NCI-H1930 (cell line): ENCODE data around the gene MTMR6.

ENCODE experiments used
- DNase-seq, 2 experiments: peaks; one replicate each; lab custom pipeline; 2025; lab: John Stamatoyannopoulos, UW

MTMR6 gene

DNA sequence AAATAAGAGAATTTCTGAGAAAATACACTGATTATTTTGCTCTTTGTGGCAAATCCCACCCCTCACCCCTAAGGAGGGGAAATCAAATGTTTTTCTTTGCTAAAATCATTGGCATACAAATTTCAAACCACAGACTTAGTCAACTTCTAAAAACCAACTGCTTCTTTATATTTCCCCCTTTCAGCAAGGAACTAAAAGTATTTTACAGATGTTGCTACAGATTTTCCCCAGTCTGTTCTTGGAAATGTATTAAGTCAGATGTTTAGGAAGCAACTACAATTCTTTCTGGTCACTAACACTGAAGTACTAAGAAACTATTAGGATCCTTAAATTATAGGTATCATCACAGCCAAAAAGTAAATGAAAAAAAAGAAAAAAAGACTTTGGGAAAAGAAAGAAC lies 6.9 kb downstream of the MTMR6 start:
- DNase-seq = no peak

DNA sequence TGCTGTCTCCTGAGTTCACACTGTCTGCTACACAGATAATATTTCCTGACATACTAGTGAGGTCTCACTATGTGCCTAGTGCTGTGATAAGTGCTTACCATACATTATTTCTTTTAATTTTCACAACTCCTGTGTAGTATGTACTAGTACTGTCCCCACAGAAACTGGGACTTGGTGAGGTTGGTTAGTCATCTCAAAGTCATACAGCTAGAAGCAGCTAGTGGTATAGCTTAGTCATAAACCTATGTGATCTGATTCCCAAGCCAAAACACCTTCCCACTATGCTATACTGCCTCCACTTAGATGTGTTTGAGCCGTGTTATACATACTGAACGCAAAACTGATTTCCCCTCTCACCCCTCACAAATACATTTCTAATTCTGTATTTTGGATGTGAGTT lies 10.5 kb downstream of the MTMR6 start:
- DNase-seq = no peak

DNA sequence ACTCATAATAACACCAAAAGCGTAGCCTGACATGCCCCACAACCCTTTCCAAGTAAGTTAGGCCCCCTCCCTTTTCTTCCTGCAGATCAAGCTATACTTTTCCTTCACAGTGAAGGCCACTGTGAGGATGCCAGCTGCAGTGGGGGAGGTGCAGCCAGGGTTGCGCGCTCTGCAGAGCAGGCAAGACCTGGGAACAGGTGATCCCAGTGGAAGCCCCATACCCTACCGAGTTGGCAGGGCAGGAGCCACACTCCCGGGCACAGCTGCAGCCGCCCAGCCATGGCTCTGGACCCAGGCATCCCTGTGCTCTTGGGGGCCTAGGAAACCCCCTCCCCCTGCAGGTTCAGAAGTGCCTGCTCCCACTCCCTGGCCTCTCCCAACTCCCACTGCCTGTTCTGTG lies 18.7 kb downstream of the MTMR6 start:
- DNase-seq = no peak

DNA sequence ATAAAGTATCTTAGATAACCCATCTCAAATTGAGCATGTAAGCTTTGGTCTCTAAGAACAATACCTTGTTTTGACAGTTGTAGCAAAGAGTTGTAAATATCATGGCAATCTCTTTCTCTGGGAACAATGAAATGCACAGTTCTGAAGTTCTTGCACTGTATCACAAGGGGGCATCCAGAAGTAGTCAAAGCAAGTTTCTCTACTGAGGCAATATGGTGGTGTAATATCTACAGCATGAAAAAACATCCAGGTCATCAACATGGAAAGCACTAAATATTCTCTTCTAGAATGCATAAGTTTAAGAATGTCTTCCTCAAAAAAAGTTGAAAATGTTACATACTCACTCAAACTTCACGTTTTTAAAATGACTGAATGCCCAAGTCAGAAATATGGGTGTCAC lies 19.6 kb downstream of the MTMR6 start:
- no peak for DNase-seq

DNA sequence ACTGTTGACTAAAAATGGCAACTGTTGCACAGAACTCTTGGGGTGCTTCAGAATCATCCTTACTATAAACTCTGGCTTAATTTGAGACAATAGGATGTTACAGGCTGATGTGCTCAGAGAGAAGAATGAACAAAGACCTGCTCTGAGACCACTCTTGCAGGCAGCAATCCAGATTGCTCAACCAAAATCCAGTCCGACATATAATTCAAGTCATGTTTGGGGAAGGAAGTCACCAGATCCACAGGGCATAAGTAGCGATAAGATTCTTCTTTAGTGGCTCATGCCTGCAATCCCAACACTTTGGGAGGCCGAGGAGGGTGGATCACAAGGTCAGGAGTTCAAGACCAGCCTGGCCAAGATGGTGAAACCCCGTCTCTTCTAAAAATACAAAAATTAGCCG lies 20.6 kb downstream of the MTMR6 start:
- no peak for DNase-seq

DNA sequence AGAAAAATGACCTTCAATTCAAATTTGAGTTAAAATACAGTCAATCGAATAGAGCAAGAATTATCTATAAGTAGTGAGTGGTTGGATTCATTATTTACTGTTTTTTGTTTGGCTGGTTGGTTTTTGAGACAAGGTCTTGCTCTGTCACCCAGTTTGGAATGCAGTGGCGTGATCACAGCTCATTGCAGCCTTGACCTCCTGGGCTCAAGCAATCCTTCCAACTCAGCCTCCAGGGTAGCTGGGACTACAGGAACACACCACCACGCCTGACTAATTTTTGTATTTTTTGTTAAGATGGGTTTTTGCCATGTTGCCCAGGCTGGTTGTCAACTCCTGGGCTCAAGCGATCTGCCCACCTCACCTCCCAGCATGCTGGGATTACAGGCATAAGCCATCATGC lies 25.0 kb downstream of the MTMR6 start:
- DNase-seq = no peak

DNA sequence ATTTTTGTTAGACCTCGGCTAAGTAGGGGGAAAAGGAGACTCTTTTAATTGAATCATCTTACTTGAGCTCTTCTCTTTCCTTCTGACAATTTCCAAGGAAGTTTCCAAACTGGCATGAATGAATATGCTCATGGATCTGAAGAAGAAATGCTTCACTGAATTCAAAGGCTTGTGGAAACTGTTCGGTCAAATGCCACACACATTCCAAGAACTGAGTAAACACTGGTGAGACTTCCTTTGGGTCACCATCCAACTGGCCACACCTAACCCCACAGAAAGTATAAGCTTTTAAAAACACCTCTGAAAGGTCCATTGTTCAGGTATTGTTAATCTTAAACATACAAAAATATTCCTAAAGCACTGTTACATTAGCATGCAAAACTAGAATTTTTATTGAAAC lies 33.6 kb downstream of the MTMR6 start:
- DNase-seq = no peak

DNA sequence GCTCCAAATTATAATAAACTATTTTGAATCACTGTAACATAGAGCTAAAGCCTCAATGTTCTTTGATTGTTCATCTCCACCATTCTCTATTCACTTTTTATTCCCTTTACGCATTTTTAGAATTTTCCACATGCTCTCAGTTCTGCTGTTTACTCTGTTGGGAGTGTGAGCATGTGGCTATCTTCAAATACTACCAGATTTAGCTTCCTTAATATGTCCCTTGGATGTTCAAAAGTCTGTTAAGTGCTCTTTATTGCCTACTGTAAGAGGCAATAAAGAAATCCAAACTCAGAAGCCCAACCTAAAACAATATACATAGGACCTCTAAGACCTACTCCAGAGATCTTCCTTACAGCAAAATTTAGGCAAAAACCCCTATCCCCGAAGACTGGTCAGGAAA lies 34.5 kb downstream of the MTMR6 start:
- no peak for DNase-seq

DNA sequence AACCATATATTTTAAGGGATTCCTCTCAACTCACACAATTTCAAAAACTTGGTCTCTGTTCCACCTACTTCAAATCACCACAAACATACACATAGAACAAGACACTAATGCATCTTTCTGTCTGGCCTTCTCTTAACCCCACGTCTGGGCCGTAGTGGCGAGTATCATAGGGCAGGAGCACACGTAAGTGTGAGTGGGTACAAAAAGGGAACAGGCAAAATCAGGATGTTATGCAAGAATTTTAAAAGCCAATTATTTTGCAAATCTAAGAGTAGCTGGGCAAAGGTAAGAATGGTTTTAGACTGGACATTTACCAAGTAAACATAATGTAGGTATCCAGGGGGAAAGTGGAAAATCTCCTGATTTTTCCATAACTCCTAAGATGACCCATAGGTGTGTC lies 35.1 kb downstream of the MTMR6 start:
- DNase-seq = no peak

DNA sequence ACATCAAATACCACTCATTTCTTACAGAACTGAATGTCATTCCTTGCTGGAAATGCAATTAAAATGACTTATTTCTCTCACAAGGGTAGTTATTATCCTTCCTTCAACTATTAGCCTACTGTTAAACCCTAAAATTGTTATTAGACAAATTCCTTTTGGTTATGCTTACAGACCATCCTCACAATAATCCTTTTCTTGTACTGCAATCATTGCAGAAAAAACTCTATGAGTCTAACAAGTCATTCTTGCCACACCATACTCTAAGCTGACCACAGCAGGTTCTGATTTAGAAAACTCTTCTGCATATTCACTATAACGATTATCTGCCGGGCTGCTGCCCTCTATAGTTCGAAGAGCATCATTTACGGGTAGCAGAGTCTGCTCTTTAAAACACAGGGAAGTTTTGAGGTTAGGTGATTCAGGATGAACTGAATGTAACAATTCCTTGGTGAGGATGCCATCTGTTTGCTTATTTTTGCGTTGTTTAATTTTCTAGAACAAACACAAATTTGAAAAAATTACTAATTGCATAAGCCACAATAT lies 38.2 kb downstream of the MTMR6 start:
- DNase-seq = peak in 1 of 2 experiments; percentile 18

DNA sequence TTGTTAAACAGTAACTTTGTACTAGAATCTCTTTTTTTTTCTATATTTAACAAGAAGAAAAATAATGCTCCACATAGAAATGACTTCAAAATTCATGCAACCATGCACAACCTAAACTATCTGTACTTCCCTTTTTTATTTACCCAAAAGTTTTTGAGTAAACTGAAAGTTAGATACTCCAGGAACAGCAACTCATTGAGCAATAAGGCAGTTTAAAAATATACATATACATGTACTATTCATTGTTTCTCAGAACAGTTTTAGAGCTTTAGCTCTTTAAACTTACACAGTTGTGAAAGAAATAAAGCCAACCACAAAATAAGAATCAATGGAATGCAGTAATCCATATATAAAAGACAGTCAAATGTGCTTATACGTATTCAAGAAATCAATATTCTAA lies 39.2 kb downstream of the MTMR6 start:
- no peak for DNase-seq

DNA sequence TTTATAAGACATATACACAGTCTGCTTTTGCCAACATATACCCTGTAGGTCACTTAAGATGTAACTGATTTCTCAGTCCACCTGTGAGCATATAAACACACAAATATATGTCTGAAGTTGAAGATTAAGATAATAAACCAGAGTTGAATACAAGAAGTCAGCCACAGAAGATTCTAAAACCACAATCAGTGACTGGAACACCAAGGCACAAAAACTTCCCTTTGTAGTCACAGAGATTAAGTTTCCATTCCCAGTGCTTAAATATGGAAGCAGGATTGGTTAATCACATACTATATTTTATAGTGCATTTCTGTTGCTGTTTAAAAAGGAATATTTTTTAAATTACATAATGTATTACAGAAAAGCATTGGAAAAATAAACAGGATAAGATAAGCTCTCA lies 39.9 kb downstream of the MTMR6 start:
- DNase-seq = no peak

DNA sequence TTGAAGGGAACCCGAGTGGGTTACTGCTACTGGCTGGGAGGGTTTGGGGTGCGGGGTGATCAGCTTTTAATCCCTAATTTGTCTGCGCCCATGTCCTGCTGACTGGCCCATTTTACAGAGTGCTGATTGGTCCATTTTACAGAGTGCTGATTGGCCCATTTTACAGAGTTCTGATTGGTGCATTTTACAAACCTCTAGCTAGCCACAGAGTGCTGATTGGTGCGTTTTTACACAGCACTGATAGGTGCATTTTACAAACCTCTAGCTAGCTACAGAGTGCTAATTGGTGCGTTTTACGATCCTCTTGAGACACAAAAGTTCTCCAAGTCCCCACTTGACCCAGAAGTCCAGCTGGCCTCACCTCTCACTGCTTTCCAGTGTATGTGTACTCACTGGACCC lies 43.2 kb downstream of the MTMR6 start:
- no peak for DNase-seq

DNA sequence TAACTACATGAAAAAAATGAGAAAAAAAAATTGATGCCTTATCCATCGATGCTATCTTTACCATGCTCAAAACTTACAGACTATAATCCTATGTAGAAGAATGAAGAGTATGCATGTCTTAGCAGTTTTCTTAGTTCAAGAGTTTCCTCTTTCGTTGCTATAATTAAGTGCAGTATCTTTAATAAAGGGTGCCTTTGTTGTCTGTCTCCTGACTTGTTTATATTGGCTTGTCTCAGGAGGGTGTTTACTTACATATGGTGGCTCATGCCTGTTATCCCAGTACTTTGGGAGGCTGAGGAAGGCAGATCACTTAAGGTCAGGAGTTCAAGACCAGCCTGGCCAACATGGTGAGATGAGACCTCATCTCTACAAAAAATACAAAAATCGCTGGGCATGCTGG lies 44.3 kb downstream of the MTMR6 start:
- DNase-seq = no peak

DNA sequence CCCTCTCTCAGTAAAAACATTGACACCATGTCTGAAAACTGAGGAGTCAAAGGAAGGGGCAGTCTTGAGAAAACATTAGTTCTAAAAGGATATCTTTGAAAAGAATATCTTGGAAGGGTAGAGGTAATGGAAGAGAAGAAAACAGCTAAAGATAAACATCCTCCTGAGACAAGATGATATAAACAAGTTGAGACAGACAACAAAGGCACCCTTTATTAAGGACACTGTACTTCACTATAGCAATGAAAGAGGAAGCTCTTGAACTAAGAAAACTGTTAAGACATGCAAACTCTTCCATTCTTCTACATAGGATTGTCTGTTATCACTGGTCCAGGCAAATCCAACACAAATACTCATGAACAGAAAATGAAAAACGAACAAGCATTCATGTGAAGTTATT lies 46.3 kb downstream of the MTMR6 start:
- DNase-seq = no peak

DNA sequence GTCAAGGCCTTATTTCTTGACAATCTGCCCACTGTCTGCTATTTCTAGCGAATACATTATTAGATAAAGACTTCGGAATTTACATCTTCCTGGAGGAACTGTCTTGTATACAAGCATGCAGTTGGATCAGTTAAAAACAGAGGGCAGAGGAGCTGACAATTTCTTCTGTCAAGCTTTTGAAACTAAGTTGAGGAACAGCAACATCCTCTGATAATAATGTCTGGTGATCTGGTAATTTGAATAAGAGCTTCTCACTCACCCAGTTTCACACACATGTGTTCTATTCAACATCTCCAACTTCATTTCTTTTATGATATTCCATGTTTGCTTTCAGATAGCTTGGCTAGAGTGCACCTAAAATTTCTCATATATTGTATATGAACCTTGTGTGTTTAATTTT lies 50.2 kb downstream of the MTMR6 start:
- no peak for DNase-seq

DNA sequence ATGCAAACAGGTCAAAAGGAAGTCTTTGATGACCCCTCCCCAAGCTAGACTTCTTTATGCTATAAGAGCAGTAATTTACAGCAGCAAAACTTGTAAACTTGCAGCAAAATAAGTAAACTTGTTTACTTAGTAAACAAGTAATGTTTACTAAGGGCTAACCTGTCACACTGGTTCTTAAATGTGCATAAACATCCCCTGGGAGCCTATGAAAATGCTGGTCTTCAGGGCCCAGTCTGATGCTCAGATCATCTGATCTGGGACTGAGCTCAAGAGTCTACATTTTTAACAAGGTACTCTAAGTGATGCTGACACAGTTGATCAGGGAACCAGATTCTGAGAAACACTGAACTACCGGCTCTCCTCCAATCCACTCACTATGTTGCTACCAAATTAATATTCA lies 53.4 kb downstream of the MTMR6 start:
- DNase-seq = no peak

DNA sequence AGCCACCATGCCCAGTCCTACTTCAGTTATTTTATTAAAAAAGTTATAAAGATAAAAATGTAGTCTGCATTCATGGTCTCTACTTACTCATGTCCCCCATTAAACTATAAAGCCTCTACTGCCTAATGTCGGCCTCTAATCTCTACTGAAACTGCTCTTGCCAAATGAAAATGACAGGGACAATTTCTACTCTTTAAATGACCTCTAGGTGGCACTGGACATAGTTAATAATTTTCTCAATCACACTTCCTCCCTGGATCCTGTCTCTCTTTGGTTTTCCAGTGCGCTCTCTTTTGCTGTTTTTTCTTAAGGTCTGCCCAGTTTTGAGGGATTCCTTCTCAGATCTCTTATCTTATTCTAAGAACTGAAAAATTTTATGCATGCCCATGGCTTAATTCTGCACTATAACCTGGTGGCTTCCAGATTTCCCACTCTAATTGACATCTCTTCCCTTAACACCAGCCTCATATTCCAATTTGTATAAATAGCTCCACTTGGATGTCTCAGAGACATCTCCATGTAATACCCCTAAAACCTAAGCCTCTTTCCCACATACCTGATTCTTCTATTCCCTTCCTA lies 54.3 kb downstream of the MTMR6 start:
- DNase-seq = no peak

DNA sequence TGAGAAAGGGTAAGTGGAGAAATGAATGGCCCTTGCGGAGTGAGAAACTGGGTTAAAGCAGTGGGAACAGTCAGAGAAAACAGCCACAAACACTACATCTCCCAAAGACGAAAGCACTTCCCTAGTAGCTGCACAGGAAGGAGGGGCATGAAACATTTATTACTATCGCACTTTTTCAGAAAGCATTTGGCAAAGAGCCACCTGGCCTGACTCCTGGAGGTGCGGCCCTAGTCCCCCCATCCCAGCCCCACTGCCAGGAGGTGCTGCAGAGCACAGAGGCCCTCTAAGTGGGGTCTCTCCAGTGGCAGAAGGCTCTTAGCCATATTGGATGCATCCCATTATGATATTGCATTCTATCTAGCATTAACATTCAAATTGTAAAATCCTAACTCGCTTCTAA lies 55.8 kb downstream of the MTMR6 start:
- no peak for DNase-seq

DNA sequence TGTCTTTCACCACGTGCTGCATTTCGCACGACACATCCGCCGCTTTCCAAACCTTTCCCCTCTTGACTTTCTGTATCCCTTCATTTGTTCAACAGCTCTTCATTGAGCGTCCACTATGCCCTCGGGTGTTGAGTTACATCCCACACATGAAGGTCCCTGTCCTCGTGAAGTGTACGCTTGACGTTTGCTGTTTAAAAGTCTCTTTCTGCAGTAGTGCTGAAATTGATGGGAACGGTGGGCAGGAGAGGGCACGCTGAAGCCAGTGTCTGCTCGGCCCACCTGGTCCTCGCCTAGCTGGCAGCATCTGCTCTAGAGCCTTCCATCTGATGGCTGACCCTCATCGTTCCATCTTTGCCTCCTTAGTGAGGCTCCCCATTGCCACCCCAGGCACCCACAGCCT lies 59.6 kb downstream of the MTMR6 start:
- DNase-seq = no peak

DNA sequence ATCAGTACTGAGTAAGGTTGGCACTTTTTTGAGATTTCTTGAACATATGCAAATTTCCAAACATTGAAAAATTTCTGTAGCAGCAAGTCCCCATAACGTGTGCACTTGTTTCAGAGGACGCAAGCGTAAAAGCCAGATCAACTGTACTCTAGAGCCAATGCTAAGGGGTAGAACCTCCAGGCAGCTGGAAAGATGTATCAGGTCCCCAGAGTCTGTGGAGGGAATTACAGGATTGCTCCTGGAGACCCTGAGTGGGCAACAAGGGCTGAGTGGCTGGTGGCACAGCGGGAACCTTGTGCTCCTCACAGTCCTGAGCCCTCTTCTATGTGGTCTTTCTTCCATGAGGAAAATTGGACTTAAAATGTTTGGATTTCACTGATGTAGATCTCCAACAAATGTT lies 61.3 kb downstream of the MTMR6 start:
- no peak for DNase-seq

DNA sequence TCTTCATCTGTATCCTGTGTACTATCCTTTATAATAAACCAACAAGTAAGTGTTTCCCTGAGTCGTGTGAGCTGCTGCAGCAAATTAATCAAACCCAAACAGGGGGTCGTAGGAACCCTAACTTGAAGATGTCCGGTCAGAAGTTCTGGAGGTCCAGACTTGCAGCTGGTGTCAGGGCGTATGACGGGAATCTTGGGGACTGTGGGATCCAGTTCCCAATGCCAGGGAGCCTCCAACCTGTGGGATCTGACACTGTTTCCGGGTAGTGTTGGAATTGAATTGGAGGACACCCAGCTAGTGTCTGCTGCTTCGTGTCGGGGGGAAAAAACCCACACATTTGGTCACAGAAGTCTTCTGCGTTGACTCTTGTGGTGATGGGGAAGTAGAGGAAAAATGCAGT lies 63.1 kb downstream of the MTMR6 start:
- DNase-seq = no peak

DNA sequence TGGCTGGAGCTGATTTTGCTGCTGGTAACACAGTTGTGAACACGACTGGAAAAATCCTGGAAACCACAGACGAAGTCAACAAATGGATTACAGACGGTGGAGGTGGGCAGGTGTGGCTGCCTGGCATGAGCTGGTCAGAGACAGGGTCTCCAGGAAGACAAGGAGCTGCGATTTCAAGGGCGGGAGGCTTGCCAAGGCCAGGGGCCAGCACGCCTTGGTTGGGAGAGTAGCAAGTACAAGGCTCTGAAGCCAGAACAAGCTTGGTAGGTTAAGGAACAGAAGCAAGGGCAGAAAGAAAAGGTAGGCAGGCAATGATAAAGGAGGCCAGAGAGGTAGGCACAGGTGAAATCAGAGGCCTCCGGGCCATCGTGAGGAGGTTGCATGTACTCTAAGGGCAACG lies 64.5 kb downstream of the MTMR6 start:
- no peak for DNase-seq

DNA sequence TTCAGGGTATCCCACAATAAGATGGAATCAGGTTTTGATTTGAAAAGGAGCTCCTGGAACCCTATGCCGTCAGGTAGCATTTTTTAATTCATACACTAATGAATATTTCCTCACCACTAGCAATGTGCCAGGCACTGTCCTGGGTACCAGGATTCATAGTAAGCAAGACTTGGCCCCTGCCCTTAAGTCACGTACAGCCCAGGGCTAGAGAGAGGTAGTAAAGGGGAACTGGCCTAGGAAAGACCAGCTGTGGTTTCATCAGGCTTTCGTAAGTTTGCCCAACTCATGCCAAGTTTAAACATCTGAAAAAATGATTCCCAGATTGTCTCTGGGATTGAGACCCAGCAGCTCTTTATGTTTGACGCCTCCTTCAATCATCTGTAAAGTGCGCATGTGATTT lies 69.3 kb downstream of the MTMR6 start:
- DNase-seq = no peak
